Keratinocyte (primary cell): ENCODE data around the gene CCDC24.

ENCODE experiments used
- EZH2 ChIP-seq: IDR thresholded peaks from one replicate; pipeline ENCODE4 v1.6.1; 2012; ENCODE audit warnings: inconsistent platforms, mild to moderate bottlenecking, low read length, moderate library complexity
- TF ChIP-seq, protein P1 (sequence below), 3 experiments: IDR thresholded peaks in 1 of 3; conservative IDR thresholded peaks in 1 of 3; optimal IDR thresholded peaks in 1 of 3; 2 replicates in 2 of 3; 3 replicates in 1 of 3; pipeline versions ENCODE3 to v1.5.1; 2011; ENCODE audit warnings: low read length in 3 of 3, mild to moderate bottlenecking in 3 of 3, moderate library complexity in 2 of 3, control low read depth in 1 of 3, inconsistent platforms in 1 of 3; ENCODE audit not compliant: insufficient read depth in 2 of 3; ENCODE audit errors: extremely low read depth in 1 of 3

DNA sequence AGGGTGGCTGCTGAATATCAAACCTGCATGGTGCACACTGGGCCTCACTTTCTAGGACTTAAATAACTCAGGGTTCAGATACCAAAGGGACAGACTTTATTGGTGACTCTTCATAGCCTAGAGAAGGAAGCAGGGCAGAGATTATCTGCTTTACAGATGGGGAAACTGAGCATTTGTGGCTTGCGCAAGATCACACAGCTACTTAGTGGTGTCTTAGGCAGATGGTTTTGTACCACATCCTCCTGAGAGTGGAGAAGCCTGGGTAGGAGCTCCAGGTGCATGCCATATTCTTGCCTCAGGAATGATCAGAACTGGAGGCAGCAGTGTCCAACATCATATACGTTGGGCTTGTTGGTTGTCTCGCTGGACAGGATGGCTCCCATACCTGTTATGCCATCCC, 28.4 kb upstream of the CCDC24 start:
- TF ChIP-seq, protein P1, sequence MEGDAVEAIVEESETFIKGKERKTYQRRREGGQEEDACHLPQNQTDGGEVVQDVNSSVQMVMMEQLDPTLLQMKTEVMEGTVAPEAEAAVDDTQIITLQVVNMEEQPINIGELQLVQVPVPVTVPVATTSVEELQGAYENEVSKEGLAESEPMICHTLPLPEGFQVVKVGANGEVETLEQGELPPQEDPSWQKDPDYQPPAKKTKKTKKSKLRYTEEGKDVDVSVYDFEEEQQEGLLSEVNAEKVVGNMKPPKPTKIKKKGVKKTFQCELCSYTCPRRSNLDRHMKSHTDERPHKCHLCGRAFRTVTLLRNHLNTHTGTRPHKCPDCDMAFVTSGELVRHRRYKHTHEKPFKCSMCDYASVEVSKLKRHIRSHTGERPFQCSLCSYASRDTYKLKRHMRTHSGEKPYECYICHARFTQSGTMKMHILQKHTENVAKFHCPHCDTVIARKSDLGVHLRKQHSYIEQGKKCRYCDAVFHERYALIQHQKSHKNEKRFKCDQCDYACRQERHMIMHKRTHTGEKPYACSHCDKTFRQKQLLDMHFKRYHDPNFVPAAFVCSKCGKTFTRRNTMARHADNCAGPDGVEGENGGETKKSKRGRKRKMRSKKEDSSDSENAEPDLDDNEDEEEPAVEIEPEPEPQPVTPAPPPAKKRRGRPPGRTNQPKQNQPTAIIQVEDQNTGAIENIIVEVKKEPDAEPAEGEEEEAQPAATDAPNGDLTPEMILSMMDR (optimal IDR thresholded peaks at IDR 0.05 in 1 of 3, IDR thresholded peaks at IDR 0.05 in 1 of 3, conservative IDR thresholded peaks at IDR 0.05 in 1 of 3; ENCODE audit: extremely low read depth in 1 of 3, insufficient read depth in 2 of 3, low read length in 3 of 3) = no peak
- no peak for TF ChIP-seq EZH2
